Activated CD4-positive, alpha-beta T cell treated with anti-CD3 and anti-CD28 coated beads, Interleukin-10, Interleukin-2, amounts not matched to agents 100 ng/mL and 50 ng/mL, durations not matched to agents 16 hours and 8 hours (primary cell): ENCODE measurements around the gene NRROS.
"Not testable (repeated sequence)": the region's sequence is repeated elsewhere in the genome, so short reads cannot be mapped to it uniquely, and the experiment has no call there.

ENCODE experiments used
- DNase-seq: peaks from one replicate; pipeline ENCODE4 v3.0.0-alpha.2; 2020

NRROS gene

DNA sequence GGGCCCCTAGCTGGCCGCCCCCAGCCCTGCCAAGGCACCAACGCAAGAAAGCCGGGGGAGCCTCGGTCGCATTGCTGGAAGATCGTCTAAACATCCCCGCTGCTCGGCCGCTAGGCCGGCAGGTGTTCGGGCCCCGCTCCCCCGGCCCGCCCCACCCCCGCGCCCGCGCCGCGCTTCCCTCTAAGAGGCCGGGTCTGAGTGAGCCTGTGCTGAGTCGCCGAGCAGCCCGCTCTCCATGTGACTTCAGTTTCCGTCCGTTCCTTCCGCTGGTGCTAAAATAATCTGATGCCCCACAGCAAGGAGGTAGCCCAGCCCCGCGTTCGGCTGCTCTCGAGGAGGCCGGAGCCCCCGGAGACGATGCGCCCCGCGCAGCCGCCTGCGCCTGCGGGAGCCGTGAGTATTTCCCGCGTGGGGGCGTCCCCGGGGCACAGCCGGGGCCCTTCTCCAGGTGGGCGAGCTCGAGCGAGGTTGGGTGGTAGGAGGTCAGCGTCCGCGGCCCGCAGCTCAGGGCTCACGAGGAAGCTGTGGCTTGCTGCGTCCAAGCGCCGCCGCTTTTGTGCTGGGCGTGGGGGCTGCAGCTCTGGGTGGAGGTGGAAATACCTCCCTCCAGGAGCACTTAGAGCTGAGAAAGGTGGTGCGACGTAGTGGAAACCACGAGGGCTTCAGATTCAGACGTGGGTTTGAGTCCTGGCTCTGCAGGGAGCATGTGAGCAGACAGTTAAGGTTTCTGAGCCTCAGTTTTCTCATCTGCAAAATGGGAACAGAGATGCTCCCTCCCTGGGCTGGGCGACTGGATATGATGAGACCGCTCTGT is at the start of gene NRROS:
TSS of gene NRROS (plus strand) at position 212 of the 814 bp plus-strand sequence. CDS start 14,846 bp downstream, outside the sequence.
- peak; percentile 87 for DNase-seq

DNA sequence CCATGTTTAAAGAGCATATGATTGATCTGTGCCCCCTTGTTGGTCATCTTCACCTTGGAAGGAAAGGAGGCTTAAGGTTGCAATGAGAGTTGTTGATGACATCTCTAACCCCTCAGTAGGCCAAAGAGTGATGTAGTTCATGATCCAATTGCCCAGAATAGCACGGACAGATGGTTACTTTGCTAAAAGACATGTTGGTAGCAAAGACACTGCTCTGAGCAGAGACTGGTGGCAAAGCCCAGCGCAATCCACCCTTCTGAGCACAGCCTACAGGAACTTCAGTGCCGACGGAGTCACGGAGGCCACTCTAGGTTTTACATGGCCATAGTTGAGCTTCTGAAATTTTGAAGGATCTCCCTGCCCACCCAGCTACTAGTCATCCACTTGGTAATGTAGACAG is 49.2 kb upstream of the NRROS start:
- DNase-seq: no peak

DNA sequence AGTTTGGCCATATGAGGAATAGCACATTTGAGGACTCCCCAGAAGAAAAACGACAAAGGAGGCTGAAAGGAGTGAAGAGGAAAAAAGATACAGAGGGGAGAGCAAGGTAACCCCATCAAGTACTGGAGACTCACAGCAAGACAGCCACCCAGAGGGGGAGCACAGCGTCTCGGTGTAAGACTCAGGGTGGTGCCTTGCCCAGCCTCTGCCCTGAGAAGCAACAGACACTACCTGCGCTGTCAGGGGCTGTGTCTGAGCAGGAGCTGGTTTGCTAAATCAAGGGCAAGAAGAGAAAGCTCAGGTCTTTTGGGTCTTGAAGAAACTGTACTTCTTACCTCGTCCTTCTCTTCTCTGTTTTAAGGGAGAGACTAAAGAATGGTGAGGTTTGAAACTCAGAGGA is 43.1 kb upstream of the NRROS start:
- DNase-seq: no peak

DNA sequence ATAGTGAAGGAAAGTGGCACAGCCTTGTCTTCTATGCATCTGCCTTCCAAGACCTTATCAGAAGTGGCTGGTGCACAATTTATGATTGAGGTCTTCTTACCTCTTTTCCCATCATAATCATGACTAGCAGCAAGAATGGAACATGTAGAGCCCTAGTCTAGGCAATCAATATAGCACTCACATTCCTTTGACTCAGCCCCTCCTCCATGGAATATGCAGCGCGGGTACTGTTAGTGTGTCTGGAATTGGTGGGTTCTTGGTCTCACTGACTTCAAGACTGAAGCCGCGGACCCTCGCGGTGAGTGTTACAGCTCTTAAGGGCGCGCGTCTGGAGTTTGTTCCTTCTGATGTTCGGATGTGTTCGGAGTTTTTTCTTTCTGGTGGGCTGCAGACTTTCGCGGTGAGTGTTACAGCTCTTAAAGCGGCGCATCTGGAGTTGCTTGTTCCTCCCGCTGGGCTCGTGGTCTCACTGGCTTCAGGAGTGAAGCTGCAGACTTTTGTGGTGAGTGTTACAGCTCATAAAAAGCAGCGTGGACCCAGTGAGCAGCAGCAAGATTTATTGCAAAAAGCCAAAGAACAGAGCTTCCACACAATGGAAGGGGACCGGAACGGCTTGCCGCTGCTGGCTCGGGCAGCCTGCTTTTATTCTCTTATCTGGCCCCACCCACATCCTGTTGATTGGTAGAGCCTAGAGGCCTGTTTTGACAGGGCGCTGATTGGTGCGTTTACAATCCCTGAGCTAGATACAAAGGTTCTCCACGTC is 41.3 kb upstream of the NRROS start:
- peak; percentile 67 for DNase-seq

DNA sequence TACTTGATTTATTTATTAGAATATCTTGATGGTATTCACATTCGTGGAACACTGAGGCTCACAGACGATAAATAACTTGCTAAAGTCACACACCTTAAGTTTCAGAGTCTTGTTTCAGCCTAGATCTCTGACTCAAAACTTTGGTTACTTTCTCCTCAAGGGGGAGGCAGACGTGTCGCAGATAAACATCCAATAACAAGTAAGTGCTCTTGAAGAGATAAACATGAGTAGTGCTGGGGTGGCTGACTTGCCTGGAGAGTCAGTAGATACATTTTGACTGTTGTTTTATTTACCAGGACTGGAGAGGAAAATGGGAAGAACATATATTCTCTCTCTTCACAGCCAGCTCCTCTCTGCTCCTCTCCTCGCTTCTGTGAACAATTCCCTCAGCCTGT is 39.8 kb upstream of the NRROS start:
- DNase-seq: no peak

DNA sequence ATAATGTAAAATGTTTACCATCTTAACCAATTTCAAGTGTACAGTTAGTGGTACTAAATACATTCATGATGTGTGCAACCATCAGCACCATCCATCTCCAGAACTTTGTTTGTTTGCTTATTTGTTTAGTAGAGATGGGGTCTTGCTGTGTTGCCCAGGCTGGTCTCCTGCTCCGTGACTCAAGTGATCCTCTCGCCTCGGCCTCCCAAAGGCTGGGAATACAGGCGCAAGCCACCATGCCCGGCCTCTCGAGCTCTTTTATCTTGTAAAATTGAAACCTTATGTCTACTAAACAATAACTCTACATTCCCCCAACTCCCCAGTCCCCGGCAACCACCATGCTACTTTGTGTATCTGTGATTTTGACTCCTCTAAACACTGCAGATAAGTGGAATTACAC is 39.1 kb upstream of the NRROS start:
- DNase-seq: no peak

DNA sequence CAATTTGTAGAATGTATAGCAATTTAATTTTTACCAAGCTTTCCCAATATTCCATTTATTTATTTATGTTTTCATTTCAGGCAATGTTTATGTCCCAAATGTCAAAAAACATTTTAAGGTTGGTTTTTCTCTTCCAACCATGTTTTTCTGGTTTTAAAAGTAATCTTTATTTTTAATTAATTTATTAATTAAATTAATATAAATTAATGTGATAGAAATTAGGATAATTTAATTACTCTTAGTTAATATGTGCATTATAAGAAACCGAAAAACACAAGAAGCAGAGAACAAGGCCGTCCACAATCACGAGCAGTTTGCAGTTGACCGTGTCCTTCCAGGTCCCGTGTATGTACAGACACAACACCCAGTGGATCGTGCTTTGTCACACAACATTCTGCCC is 36.8 kb upstream of the NRROS start:
- no peak for DNase-seq

DNA sequence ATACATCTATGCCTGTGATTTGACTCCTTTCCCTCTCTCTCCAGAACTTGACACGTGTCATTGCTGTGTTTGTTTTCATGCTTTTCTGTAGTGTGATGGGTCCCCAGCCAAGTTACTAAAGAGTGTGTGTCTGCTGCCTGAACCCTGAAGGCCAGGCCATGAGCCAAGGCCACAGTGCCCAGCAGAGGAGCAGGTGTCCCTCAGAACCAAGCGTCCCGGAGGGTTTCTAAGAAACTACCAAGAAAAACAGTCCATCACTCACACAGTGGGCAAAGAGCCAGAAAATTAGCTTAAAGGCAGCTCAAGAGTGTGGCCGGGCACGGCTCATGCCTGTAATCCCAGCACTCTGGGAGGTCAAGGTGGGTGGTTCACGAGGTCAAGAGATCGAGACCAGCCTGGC is 35.8 kb upstream of the NRROS start:
- DNase-seq: no peak

DNA sequence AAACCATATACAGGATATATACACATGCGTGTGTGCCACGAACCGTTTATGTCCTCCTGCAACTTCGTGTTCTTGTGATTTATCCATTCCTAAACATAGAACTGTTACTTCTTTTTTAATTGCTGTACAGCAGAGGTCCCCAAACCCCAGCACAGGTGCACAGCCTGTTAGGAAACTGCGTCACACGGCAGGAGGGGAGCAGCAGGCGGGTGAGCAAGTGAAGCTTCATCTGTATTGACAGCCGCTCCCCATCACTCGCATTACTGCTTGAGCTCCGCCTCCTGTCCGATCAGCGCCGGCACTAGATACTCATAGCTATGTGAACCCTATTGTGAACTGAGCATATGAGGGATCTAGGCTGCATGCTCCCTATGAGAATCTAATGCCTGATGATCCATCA is 34.9 kb upstream of the NRROS start:
- DNase-seq: peak; percentile 50

DNA sequence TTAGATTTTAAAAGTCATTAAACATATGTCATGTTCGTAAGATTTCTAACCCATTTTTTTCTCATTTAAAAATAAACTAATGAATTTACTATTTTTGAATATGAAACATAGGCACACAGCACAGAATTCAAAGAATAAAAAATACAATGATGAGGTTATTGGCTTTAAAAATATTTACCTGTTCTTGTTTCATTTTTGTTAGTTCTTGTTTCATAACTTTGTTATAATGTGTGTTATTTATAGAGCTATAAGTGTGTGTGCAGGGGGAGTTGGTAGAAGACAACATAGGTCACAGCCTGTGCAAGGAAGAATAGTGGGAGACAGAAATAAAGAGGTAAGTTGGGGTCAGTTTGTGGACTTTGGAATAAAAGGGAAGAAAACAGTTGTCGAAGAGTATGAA is 30.8 kb upstream of the NRROS start:
- no peak for DNase-seq

DNA sequence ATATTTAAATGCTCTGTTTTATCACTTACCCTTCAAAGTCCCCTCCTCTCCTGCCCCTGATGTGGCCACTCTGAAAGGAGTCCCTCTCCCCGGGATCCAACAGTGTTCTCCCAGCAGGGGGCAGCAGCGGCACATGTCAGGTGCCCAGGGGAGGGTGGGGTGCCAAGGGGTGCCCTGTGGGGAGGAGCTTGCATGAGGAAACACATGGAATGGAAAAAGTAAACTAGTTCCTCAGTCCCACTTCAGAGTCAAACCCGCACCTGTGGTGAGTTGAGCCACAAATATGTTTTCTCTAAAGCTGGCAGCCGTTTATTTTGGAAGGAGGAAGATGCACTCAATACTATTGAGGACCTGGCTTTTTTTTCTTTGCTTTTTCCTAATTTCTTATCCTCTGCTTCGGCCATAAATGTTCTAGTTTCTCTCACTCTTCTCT is 30.1 kb upstream of the NRROS start:
- peak; percentile 97 for DNase-seq

DNA sequence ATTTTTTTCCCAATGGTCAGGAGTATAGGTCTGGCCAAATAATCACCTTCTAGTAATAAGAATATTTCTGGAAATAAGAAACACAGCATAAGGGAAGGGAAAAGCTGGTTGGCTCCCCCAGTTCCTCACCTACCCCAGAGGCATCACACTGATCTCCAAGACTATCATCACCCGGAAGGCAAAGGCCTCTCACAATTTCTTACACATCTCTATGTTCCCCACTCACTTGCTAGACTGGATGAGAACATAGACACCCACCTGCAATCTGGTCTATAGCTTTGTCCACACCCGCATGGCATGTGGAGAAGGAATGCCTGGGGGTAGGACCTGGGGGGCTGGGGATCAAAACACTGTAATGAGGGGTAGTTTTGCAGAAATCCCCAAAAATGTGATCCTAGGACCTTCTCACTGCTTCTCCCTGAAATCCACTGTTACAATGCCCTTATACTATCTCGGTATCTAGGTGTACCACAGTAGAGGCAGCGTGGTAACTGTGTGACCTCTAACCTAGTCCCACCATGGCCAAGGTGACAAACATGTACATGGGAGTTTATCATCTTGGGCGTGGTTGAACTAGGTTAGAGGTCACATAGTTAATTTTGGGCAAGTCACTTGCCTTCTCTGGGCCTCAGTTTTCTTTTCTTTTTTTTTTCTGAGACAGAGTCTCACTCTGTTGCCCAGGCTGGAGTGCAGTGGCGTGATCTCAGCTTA is 29.5 kb upstream of the NRROS start:
- peak; percentile 38 for DNase-seq

DNA sequence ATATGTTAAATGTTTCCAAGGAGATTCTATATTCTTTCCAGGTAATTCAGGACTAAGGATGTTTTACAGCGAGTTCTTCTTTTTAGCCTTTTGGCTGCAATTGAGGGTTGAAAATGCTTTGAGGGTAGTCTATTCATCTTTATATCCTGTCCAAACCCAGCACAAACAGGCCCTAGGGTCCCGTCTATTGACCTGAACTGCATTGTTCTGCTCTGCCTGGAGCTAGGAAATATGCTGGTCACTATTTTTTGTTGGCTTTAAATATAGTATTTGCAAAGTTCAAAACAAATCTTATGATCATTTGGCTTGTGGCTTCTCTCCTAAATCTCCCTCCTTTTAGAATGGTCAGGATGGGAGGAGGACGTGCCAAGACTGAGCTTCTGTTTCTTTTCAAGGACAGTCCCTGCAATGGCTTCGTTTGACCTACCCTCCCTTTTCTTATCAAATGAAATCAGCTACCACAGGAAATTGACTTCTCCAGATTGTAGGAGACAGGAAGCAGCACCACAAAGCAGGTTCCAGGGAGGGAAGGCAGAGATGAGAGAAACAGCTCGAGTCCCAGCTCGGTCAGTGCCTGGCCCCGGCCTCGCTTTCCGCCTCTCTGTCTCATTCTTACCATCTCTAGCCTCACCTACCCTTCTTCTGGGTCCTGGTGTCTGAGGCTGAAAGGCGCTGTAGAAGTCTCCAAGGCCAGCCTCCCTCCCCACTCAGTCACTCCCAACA is 27.6 kb upstream of the NRROS start:
- DNase-seq: peak; percentile 47

DNA sequence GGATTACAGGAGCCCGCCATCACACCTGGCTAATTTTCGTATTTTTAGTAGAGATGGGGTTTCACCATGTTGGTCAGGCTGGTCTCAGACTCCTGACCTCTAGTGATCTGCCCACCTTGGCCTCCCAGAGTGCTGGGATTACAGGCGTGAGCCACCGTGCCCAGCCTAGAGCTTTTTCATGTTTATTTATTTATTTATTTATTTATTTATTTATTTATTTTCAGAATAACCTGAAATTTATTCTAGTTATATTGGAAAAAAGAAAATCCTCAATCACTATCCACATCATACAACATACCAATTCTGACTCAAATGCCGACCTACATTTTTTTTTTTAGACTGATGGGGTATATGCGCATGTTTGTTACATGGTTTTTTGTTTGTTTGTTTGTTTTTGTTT is 24.3 kb upstream of the NRROS start:
- not testable (repeated sequence) for DNase-seq

DNA sequence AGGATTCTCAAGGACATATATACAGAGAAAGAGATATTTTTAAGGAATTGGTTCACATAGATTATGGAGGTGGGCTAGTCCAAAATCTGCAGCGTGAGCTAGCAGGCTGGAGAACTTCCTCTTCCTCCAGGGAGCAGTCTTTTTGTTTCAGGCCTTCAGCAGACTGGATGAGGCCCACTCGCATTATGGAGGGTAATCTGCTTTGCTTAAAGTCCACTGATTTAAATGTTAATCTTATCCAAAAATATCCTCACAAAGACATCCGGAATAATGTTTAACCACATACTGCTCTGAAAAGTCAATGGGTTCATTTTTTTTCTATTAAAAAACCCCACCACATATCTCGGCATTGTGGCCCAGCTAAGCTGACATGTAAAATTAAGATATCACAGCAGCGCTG is 22.2 kb upstream of the NRROS start:
- no peak for DNase-seq

DNA sequence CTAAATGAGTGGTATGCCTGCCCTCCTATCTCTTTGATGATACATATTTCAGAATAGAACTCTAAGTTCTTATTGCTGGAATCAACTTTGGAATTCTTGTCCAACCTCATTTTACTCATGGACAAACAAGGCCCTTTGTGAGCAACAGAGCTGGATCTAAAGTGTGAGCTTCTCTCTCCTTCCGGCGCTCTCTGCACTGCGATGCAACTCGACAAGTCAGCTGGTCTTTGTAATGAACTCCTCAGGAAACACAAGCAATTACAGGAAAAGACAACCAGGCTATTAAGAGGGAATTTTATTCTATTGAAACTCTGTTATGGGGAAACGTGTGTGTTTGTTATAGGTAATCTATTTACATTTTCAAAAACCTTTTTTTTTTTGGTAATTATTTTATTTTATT is 20.3 kb upstream of the NRROS start:
- no peak for DNase-seq

DNA sequence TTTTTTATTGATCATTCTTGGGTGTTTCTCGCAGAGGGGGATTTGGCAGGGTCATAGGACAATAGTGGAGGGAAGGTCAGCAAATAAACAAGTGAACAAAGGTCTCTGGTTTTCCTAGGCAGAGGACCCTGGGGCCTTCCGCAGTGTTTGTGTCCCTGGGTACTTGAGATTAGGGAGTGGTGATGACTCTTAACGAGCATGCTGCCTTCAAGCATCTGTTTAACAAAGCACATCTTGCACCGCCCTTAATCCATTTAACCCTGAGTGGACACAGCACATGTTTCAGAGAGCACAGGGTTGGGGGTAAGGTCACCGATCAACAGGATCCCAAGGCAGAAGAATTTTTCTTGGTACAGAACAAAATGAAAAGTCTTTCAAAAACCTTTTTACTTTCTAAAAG is 19.9 kb upstream of the NRROS start:
- DNase-seq: not testable (repeated sequence)

DNA sequence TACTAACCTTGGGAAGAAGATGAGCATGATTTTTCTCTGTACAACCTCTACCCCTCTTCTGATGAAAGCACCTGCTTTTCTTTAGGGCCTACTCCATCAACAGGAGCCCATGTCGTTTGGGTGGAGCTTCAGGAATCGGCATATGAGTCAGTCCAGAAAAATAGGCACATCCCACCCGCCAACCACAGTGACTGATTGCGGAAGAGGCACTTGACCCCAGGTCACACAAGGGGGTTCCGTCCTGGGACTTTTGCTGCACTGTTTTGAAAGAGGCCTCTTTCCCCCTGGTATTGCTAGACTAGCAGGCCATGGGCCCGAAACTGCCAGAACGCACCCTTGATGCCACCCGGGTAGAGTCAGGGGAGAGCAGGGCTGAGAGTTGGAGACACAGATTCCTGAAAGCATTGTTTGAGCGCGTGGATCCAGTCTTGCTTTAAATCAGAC is 19.3 kb upstream of the NRROS start:
- DNase-seq: peak; percentile 77

DNA sequence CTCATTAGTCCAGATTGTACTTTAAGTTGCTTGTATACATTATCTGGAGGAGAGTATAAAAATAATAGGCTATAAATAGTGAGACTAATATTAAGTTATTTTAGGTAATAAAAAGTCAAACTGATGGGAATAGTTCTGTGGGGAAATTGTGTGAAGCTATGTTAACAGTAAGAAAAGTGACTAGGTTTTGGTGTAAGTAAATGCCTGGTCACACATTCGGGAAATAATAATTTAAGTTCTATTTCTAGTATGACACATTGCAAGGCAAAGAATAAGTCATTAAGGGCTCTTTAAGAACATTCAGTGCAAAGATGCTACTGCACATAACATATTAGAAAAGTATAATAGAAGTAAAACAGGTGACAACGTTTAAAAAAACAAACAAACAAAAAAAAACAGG is 18.8 kb upstream of the NRROS start:
- no peak for DNase-seq

DNA sequence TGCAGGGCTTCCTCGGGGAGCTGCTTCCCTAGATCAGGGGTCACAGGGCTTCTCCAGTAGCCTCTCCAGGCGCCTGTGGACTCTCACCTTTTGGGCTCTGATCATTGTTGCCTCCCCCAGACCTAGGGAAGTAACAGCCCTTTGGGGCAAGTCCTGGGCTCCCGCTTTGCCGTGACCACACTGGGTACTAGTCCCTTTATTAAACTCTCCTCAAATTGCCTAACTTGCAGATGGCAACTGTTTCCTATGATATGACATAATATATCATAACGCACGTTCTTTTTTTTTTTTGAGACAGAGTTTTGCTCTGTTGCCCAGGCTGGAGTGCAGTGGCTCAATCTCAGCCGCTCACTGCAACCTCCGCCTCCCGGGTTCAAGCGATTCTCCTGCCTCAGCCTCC is 17.9 kb upstream of the NRROS start:
- no peak for DNase-seq

DNA sequence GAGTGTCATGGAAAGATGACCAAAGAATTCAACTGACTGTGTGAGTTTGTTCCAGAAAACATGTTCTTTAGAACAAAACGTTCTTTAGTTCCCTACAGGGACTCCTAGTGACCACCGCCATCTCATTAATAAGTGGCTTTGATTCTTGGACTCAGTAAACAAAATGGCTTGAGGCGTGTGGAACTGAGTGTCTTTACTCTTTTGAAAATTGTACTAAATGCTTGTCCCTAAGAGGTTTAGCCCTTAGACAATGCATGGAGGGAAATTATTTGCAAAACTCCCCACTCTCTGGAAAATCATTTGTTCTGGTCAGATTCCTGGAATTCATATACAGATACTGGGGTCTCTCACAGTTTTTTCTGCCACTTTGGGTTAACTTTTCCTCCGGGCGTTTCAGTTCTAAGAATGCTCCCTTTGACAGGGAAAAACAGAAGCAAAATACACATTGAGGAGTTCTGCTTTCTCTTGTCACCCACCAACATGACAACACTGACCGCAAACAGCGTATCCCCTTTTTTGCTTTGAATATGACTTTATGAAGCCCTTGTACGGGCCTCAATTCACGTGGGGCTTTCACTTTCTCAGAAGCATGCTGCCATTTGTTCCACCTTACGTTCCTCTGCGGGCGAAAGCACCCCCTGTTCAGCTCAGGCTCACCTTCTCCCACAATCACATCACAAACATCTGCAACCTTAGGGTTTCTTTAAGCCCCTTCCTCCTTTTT is 15.3 kb upstream of the NRROS start:
- DNase-seq: peak; percentile 71

DNA sequence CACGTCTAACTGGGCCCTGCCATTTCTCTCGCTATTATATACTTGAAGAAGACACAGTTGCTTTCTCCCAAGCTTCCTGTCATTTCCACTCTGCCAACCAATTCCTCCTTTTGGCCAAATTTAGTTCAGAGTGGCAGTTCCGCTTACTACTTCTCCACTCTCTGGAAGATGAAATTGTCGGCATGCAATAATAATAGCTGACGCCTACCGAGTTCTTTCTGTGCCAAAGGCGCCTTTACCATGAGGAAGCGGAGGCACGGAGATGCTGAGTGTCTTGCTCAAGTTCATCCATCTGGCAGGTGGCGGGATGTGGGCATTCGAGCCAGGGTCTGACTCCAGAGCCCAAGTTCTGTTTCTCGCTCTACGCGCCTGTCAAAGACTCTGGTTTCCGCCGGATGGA is 14.6 kb upstream of the NRROS start:
- DNase-seq: no peak
